GM23248 (cell line): ENCODE measurements around the gene ADRB2.

Experiments
- EZH2 ChIP-seq: fragments of 200-600 bp; sonication (generic); IDR thresholded peaks from 2 replicates; pipeline ENCODE4 v1.6.1; 2018; ENCODE audit warnings: antibody characterized with exemption, mild to moderate bottlenecking; ENCODE audit not compliant: insufficient read depth, poor library complexity, severe bottlenecking
- EZH2phosphoT487 ChIP-seq: fragments of 200-600 bp; sonication (generic); IDR thresholded peaks from 2 replicates; pipeline ENCODE4 v1.6.1; 2018; ENCODE audit warnings: antibody characterized with exemption, moderate library complexity, mild to moderate bottlenecking, low read depth; ENCODE audit not compliant: insufficient read depth

DNA sequence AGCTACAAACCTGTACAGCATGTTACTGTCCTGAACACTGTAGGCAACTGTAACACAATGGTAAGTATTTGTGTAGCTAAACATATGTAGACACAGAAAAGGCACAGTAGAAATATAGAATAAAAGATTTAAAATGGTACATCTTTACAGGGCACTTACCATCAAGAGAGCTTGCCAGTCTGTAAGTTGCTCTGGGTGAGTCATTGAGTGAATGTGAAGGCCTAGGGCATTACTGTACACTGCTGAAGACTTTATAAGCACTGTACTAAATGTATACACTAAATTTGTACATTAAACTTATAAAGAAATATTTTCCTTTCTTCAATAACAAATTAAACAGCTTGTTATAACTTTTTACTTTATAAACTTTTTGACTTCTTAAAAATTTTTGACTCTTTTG lies 20.5 kb downstream of the ADRB2 start:
- TF ChIP-seq EZH2phosphoT487 = no peak
- no peak for TF ChIP-seq EZH2
